HT1080 (cell line): ENCODE data around the gene UBAP1L. TPM values are rescaled to one million over a fixed set of nuclear protein-coding genes. Genes with fewer than 3 reads are reported as not detected.
"Not testable (repeated sequence)": the region's sequence is repeated elsewhere in the genome, so short reads cannot be mapped to it uniquely, and the experiment has no call there.

Source experiments
- DNase-seq: peaks from one replicate; pipeline ENCODE4 v3.0.0-alpha.2; 2015; ENCODE audit warnings: low read depth
- polyA plus RNA-seq, 2 experiments: library from polyadenylated mRNA; depleted of rRNA; stranded (reverse); fragments of >200 nt; gene quantifications; 2 replicates each; pipeline ENCODE4 v1.2.3, GENCODE V29; 2015
- total RNA-seq: library from RNA; depleted of rRNA; stranded (reverse); fragments of >200 nt; shearing (Covaris generic); gene quantifications from 2 replicates; pipeline ENCODE4 v1.2.3, GENCODE V29; 2014; rRNA removed

UBAP1L gene
- total RNA-seq, result 0.37 and 0.47 TPM in 2 replicates
- 0.05 and 0.10 TPM in 2 replicates for polyA plus RNA-seq (2015; cell fraction: cytosol; rRNA removed)
- polyA plus RNA-seq (2015; cell fraction: nucleus; rRNA removed), result 1.5 and 2.3 TPM in 2 replicates

GRCh38 chr15:65115086-65115485, at the start of gene UBAP1L:
Gene UBAP1L, minus strand, starts transcription at chr15:65115200. Its CDS starts 8,985 bp downstream, at chr15:65106215.
- DNase-seq, result no peak

GRCh38 chr15:65164139-65164538, 49.1 kb upstream of the UBAP1L start:
- DNase-seq, result no peak

- DNase-seq, result peak; percentile 42
Measured at GRCh38 chr15:65163041-65163440, 48.0 kb upstream of the UBAP1L start.

- DNase-seq, result no peak
Measured at GRCh38 chr15:65156692-65157091, 41.7 kb upstream of the UBAP1L start.

GRCh38 chr15:65154720-65155119, 39.7 kb upstream of the UBAP1L start:
- DNase-seq, result no peak

- no peak for DNase-seq
Measured at GRCh38 chr15:65147902-65148301, 32.9 kb upstream of the UBAP1L start.

GRCh38 chr15:65146438-65146837, 31.4 kb upstream of the UBAP1L start:
- no peak for DNase-seq

GRCh38 chr15:65138631-65139030, 23.6 kb upstream of the UBAP1L start:
- DNase-seq, result peak; percentile 52

- DNase-seq, result not testable (repeated sequence)
Measured at GRCh38 chr15:65137893-65138292, 22.9 kb upstream of the UBAP1L start.

- not testable (repeated sequence) for DNase-seq
Measured at GRCh38 chr15:65137089-65137488, 22.1 kb upstream of the UBAP1L start.

- no peak for DNase-seq
Measured at GRCh38 chr15:65134538-65134937, 19.5 kb upstream of the UBAP1L start.

GRCh38 chr15:65133548-65134200, 18.7 kb upstream of the UBAP1L start, which contains the start of gene PDCD7:
Gene PDCD7, minus strand, starts transcription at chr15:65133808. Its CDS starts 27 bp downstream, at chr15:65133781.
- DNase-seq, result peak; percentile 82

GRCh38 chr15:65132878-65133547, 18.0 kb upstream of the UBAP1L start:
- peak; percentile 26 for DNase-seq

- DNase-seq, result no peak
Measured at GRCh38 chr15:65130941-65131340, 15.9 kb upstream of the UBAP1L start.

GRCh38 chr15:65115542-65115941, 542 bp upstream of the UBAP1L start:
- DNase-seq, result no peak

GRCh38 chr15:65110676-65111292, 4.2 kb downstream of the UBAP1L start:
- peak; percentile 61 for DNase-seq

GRCh38 chr15:65106011-65106590, 8.9 kb downstream of the UBAP1L start:
- no peak for DNase-seq

- no peak for DNase-seq
Measured at GRCh38 chr15:65105038-65105437, 10.0 kb downstream of the UBAP1L start.

- no peak for DNase-seq
Measured at GRCh38 chr15:65102912-65103311, 12.1 kb downstream of the UBAP1L start.

GRCh38 chr15:65101891-65102708, 12.9 kb downstream of the UBAP1L start:
- no peak for DNase-seq

- DNase-seq, result peak; percentile 40
Measured at GRCh38 chr15:65101411-65101890, 13.5 kb downstream of the UBAP1L start.
